Osteocyte (in vitro differentiated cells): ENCODE measurements around the gene DDI2. TPM values are rescaled to one million over a fixed set of nuclear protein-coding genes. Genes with fewer than 3 reads are reported as not detected.

Experiments used
- DNase-seq: peaks from one replicate; pipeline ENCODE4 v3.0.0; 2021; ENCODE audit warnings: mixed read lengths; ENCODE audit not compliant: unreplicated experiment; ENCODE audit errors: extremely low spot score
- H3K27ac Mint-ChIP-seq: one replicate; pipeline ENCODE4 v1.8.0; 2021; ENCODE audit warnings: mild to moderate bottlenecking, mixed read lengths; ENCODE audit not compliant: unreplicated experiment
- H3K27me3 Mint-ChIP-seq: one replicate; pipeline ENCODE4 v1.8.0; 2021; ENCODE audit warnings: mixed read lengths; ENCODE audit not compliant: unreplicated experiment
- H3K36me3 Mint-ChIP-seq: one replicate; pipeline ENCODE4 v1.8.0; 2021; ENCODE audit warnings: mixed read lengths; ENCODE audit not compliant: unreplicated experiment
- H3K4me1 Mint-ChIP-seq: one replicate; pipeline ENCODE4 v1.8.0; 2021; ENCODE audit warnings: mixed read lengths; ENCODE audit not compliant: unreplicated experiment
- H3K4me3 Mint-ChIP-seq: one replicate; pipeline ENCODE4 v1.8.0; 2021; ENCODE audit warnings: mild to moderate bottlenecking, moderate library complexity, mixed read lengths; ENCODE audit not compliant: unreplicated experiment
- H3K9me3 Mint-ChIP-seq: one replicate; pipeline ENCODE4 v1.8.0; 2021; ENCODE audit warnings: mixed read lengths; ENCODE audit not compliant: unreplicated experiment
- CTCF ChIP-seq: fragments of 200-600 bp; sonication (generic); IDR thresholded peaks from 2 replicates; pipeline ENCODE4 v1.5.0; 2021; ENCODE audit warnings: antibody characterized with exemption, mild to moderate bottlenecking, moderate library complexity
- total RNA-seq: library from RNA; stranded (reverse); gene quantifications from 2 replicates; pipeline ENCODE4 v1.2.1, GENCODE V29; 2021

DDI2 gene
- total RNA-seq, 1 donor from 2014 or later, result 23.4 TPM

- DNase-seq, result no peak
- Mint-ChIP-seq H3K36me3 (no peaks in the 10 kb centered on the region), H3K9me3 (no peaks in the 10 kb centered on the region), H3K27me3 (no peaks in the 10 kb centered on the region), H3K27ac (peak overlapping the region; percentile 89), H3K4me3 (peak overlapping the region; percentile 83), H3K4me1 (peaks cover 35% of the 10 kb centered on the region)
- TF ChIP-seq CTCF, result no peak
Observed at GRCh38 chr1:15618655-15619525, 1.6 kb downstream of the DDI2 start.

- H3K36me3 Mint-ChIP-seq, result peaks cover 1% of the 10 kb centered on the region
- peak overlapping the region; percentile 31 for H3K27ac Mint-ChIP-seq
- H3K4me3 Mint-ChIP-seq, result no peak overlapping the region
- peaks cover 44% of the 10 kb centered on the region for H3K4me1 Mint-ChIP-seq
- no peaks in the 10 kb centered on the region for H3K27me3 Mint-ChIP-seq
- TF ChIP-seq CTCF, result no peak
- DNase-seq, result no peak
- H3K9me3 Mint-ChIP-seq, result no peaks in the 10 kb centered on the region
Observed at GRCh38 chr1:15620155-15620545, 2.9 kb downstream of the DDI2 start.

GRCh38 chr1:15620902-15621682 is 3.8 kb downstream of the DDI2 start:
- Mint-ChIP-seq H3K4me1 (peaks cover 47% of the 10 kb centered on the region), H3K4me3 (no peak overlapping the region)

GRCh38 chr1:15621975-15622374 is 4.7 kb downstream of the DDI2 start:
- Mint-ChIP-seq H3K27ac (no peak overlapping the region), H3K4me1 (peaks cover 45% of the 10 kb centered on the region), H3K27me3 (no peaks in the 10 kb centered on the region), H3K4me3 (no peak overlapping the region), H3K36me3 (peaks cover 12% of the 10 kb centered on the region), H3K9me3 (no peaks in the 10 kb centered on the region)
- TF ChIP-seq CTCF, result no peak
- DNase-seq, result no peak

More at GRCh38 chr1:15620902-15621682, 3.8 kb downstream of the DDI2 start:
- H3K36me3 Mint-ChIP-seq, result peaks cover 3% of the 10 kb centered on the region
- H3K9me3 Mint-ChIP-seq, result no peaks in the 10 kb centered on the region
- DNase-seq, result no peak
- H3K27me3 Mint-ChIP-seq, result no peaks in the 10 kb centered on the region
- no peak overlapping the region for H3K27ac Mint-ChIP-seq
- no peak for TF ChIP-seq CTCF
